ENCODE results near the gene PRMT7. TPM values are rescaled to one million over a fixed set of nuclear protein-coding genes. Genes with fewer than 3 reads are reported as not detected.

PRMT7 gene
- total RNA-seq, 1 donor from 2014 or later: 36.7 TPM

DNA sequence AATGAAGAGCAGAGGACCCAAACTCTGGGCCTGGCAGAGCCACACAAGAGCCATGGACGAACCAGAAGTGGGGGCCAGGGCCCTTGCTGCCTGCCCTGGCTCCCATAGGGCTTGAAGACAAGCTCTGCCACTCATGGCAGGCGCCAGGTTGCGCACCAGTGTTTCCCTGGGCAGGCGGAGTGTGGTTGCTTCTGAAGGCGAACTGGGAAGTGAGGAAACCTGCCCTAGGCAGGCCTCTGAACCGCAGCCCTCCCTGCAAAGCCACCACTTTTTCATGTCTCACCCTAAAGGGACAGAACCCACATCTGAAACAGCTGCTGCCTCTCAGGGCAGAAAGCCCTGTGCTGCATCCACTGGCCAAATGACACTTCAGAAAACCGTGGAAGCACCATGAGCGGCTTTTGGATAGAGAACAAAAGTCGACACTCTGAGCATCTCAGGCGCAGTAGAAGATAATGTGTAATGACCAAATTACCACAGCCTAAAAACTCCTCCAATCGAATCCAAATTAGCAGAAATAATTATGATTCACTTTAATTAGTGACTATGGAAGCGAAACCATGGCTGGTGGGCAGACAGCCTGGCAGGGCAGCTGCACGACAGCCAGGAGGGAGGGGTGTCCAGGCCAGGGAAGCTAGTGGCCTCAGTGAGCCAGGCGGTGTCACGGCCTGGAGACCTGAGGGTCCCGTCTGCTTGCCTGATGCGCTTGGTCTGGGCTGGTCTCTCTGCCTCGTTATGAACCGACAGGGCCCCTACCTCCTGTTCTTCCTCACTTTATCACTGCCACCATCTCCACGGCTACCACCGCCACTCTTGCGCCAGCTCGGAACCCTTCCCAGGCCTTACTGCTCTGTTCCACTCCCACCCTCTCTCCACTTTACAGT lies 59.1 kb downstream of the PRMT7 start:
- no peaks in the 10 kb centered on the region for H3K4me1 ChIP-seq (ENCODE audit: insufficient read depth, low read length)
- H4K20me1 ChIP-seq (ENCODE audit: insufficient read depth, low read length): no peaks in the 10 kb centered on the region
- peaks cover 1% of the 10 kb centered on the region for H3K4me1 Mint-ChIP-seq (ENCODE audit: low read depth, unreplicated experiment)
- H3K27ac Mint-ChIP-seq (ENCODE audit: unreplicated experiment): no peak overlapping the region
- no peak overlapping the region for H3K4me2 ChIP-seq (ENCODE audit: low read length)
- H3K79me2 ChIP-seq (ENCODE audit: insufficient read depth, low read length): no peaks in the 10 kb centered on the region
- DNase-seq (ENCODE audit: low read depth): no peak
- no peaks in the 10 kb centered on the region for H3K9me3 ChIP-seq (ENCODE audit: insufficient read depth, low read depth, low read length)
- peaks cover 45% of the 10 kb centered on the region for H3K27me3 Mint-ChIP-seq (ENCODE audit: low read depth, unreplicated experiment)
- H3K9me3 Mint-ChIP-seq (ENCODE audit: unreplicated experiment): no peaks in the 10 kb centered on the region
- H3K27me3 ChIP-seq (ENCODE audit: insufficient read depth, low read length): peaks cover 2% of the 10 kb centered on the region
- H2AFZ ChIP-seq (ENCODE audit: low read depth, low read length): no peak overlapping the region
- H3K4me3 Mint-ChIP-seq (ENCODE audit: unreplicated experiment): no peak overlapping the region
- TF ChIP-seq, protein P1, sequence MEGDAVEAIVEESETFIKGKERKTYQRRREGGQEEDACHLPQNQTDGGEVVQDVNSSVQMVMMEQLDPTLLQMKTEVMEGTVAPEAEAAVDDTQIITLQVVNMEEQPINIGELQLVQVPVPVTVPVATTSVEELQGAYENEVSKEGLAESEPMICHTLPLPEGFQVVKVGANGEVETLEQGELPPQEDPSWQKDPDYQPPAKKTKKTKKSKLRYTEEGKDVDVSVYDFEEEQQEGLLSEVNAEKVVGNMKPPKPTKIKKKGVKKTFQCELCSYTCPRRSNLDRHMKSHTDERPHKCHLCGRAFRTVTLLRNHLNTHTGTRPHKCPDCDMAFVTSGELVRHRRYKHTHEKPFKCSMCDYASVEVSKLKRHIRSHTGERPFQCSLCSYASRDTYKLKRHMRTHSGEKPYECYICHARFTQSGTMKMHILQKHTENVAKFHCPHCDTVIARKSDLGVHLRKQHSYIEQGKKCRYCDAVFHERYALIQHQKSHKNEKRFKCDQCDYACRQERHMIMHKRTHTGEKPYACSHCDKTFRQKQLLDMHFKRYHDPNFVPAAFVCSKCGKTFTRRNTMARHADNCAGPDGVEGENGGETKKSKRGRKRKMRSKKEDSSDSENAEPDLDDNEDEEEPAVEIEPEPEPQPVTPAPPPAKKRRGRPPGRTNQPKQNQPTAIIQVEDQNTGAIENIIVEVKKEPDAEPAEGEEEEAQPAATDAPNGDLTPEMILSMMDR (IDR thresholded peaks at IDR 0.05; ENCODE audit: insufficient read depth, low read depth, low read length): no peak
- TF ChIP-seq EZH2 (IDR thresholded peaks at IDR 0.05; ENCODE audit: insufficient read depth, low read length): no peak
- H3K9ac ChIP-seq (ENCODE audit: low read length): no peak overlapping the region
- no peak overlapping the region for H3K4me3 ChIP-seq (ENCODE audit: insufficient read depth, low read depth, low read length)
- H3K36me3 Mint-ChIP-seq (ENCODE audit: low read depth, unreplicated experiment): no peaks in the 10 kb centered on the region
- H3K27ac ChIP-seq (ENCODE audit: low read depth, low read length): no peak overlapping the region
- FAIRE-seq: no peak
- no peaks in the 10 kb centered on the region for H3K36me3 ChIP-seq (ENCODE audit: insufficient read depth, low read length)

DNA sequence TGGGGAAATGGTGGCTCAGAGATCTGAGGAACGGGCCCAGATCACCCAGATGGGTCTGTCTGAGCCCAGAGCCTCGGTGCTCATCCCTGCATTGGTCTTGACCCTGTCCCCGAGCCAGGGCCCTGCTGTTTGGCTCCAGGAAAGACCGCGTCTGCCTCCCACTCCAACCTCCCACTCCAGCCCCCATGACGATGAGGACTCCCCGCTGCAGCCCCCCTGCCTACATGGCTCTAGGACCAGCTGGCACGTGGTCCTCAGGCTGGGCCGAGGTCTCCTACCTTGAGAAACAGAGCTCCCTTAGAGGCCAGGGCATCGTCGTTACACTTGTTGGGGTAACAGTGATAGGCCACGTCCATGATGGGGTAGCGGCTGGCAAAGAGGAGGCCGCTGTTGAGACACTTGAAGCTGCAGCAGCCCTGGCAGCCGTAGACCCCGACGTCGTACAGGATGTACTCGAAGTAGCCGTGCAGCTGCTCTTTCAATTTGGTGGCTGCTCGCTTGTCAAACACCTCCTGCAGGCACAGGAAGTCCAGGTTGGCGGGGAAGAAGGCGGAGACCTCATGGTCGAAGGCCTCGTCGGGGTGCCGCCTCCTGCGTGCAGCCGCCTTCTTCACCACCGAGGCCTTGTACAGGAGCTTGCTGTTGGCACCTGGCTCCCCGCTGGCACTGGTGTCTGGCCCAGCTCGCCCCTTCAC lies 59.9 kb downstream of the PRMT7 start:
- Histone ChIP-seq H2AFZ (ENCODE audit: low read depth, low read length) (no peak overlapping the region), H3K4me2 (ENCODE audit: low read length) (no peak overlapping the region), H3K79me2 (ENCODE audit: insufficient read depth, low read length) (no peaks in the 10 kb centered on the region), H3K27me3 (ENCODE audit: insufficient read depth, low read length) (peaks cover 2% of the 10 kb centered on the region), H3K9me3 (ENCODE audit: insufficient read depth, low read depth, low read length) (no peaks in the 10 kb centered on the region), H3K9ac (ENCODE audit: low read length) (no peak overlapping the region), H3K4me1 (ENCODE audit: insufficient read depth, low read length) (no peaks in the 10 kb centered on the region), H3K36me3 (ENCODE audit: insufficient read depth, low read length) (no peaks in the 10 kb centered on the region), H4K20me1 (ENCODE audit: insufficient read depth, low read length) (no peaks in the 10 kb centered on the region), H3K4me3 (ENCODE audit: insufficient read depth, low read depth, low read length) (no peak overlapping the region), H3K27ac (ENCODE audit: low read depth, low read length) (no peak overlapping the region)
- no peak for DNase-seq (ENCODE audit: low read depth)
- Mint-ChIP-seq H3K27me3 (ENCODE audit: low read depth, unreplicated experiment) (peaks cover 49% of the 10 kb centered on the region), H3K36me3 (ENCODE audit: low read depth, unreplicated experiment) (no peaks in the 10 kb centered on the region), H3K4me3 (ENCODE audit: unreplicated experiment) (no peak overlapping the region), H3K9me3 (ENCODE audit: unreplicated experiment) (no peaks in the 10 kb centered on the region), H3K27ac (ENCODE audit: unreplicated experiment) (no peak overlapping the region), H3K4me1 (ENCODE audit: low read depth, unreplicated experiment) (no peaks in the 10 kb centered on the region)
- FAIRE-seq: no peak
- no peak for TF ChIP-seq EZH2 (IDR thresholded peaks at IDR 0.05; ENCODE audit: insufficient read depth, low read length)
- TF ChIP-seq, protein P1 (IDR thresholded peaks at IDR 0.05; ENCODE audit: insufficient read depth, low read depth, low read length): no peak

Measured in astrocyte (in vitro differentiated cells and primary cell).